HepG2 (cell line): ENCODE data around the gene CABLES2. TPM values are rescaled to one million over a fixed set of nuclear protein-coding genes. Genes with fewer than 3 reads are reported as not detected.

Experiments
- ARID2 ChIP-seq: sonication (generic); formaldehyde crosslinking; IDR thresholded peaks from 2 replicates; pipeline ENCODE4 v1.8.1; 2022; ENCODE audit warnings: mild to moderate bottlenecking, missing genetic modification reagents, borderline replicate concordance
- CEBPB ChIP-seq: IDR thresholded peaks from 2 replicates; pipeline ENCODE4 v1.6.1; 2011; ENCODE audit warnings: low read depth, low read length, improper control_type of control experiment, borderline replicate concordance
- CEBPZ ChIP-seq: IDR thresholded peaks from 2 replicates; pipeline ENCODE4 v1.6.1; 2012; ENCODE audit warnings: low read length, improper control_type of control experiment
- DPF2 ChIP-seq: sonication (generic); formaldehyde crosslinking; IDR thresholded peaks from 2 replicates; pipeline ENCODE4 v1.4.0; 2020; ENCODE audit warnings: mild to moderate bottlenecking, low read depth, missing genetic modification reagents, borderline replicate concordance
- GATAD1 ChIP-seq: IDR thresholded peaks from 2 replicates; pipeline ENCODE4 v1.6.1; 2016; ENCODE audit warnings: missing genetic modification reagents, missing compliant biosample characterization
- HBP1 ChIP-seq: IDR thresholded peaks from 2 replicates; pipeline ENCODE4 v1.6.1; 2016; ENCODE audit warnings: low read depth, control low read depth
- HINFP ChIP-seq: sonication (generic); formaldehyde crosslinking; IDR thresholded peaks from 2 replicates; pipeline ENCODE4 v1.4.0; 2020; ENCODE audit warnings: low read depth, mild to moderate bottlenecking, missing genetic modification reagents
- JDP2 ChIP-seq: sonication (generic); formaldehyde crosslinking; IDR thresholded peaks from 2 replicates; pipeline ENCODE4 v1.8.1; 2022; ENCODE audit warnings: missing genetic modification reagents, borderline replicate concordance
- MEIS2 ChIP-seq: sonication (generic); formaldehyde crosslinking; IDR thresholded peaks from 2 replicates; pipeline ENCODE4 v1.9.0; 2021; ENCODE audit warnings: mild to moderate bottlenecking, missing genetic modification reagents
- MYPOP ChIP-seq: sonication (generic); formaldehyde crosslinking; IDR thresholded peaks from 2 replicates; pipeline ENCODE4 v1.8.1; 2023; ENCODE audit warnings: mild to moderate bottlenecking, moderate library complexity, missing genetic modification reagents
- RAD21 ChIP-seq: fragments of 450-650 bp; formaldehyde crosslinking; IDR thresholded peaks from 2 replicates; pipeline ENCODE4 v1.5.0; 2020; ENCODE audit warnings: mild to moderate bottlenecking
- REXO4 ChIP-seq: sonication (generic); formaldehyde crosslinking; IDR thresholded peaks from 2 replicates; pipeline ENCODE4 v1.8.0; 2022; ENCODE audit warnings: missing genetic modification reagents, mild to moderate bottlenecking, borderline replicate concordance
- SOX13 ChIP-seq, 3 experiments: fragments of 450-650 bp in 1 of 3; sonication (generic) in 1 of 3; formaldehyde crosslinking in 1 of 3; IDR thresholded peaks in 2 of 3; conservative IDR thresholded peaks in 1 of 3; 2 replicates each; pipeline versions ENCODE4 v1.5.0 to v1.6.1; 2016 to 2020; ENCODE audit warnings: antibody characterized with exemption in 1 of 3, mild to moderate bottlenecking in 1 of 3, missing compliant biosample characterization in 1 of 3, missing genetic modification reagents in 1 of 3, moderate library complexity in 1 of 3
- YY1 ChIP-seq: IDR thresholded peaks from 2 replicates; pipeline ENCODE4 v1.6.1; 2011; ENCODE audit warnings: low read length, low read depth, moderate library complexity, mild to moderate bottlenecking; ENCODE audit not compliant: insufficient read depth, insufficient replicate concordance
- ZNF276 ChIP-seq: sonication (generic); formaldehyde crosslinking; IDR thresholded peaks from 2 replicates; pipeline ENCODE4 v1.4.0; 2020; ENCODE audit warnings: mild to moderate bottlenecking, low read depth, missing genetic modification reagents
- polyA plus RNA-seq, 8 experiments: library from polyadenylated mRNA; depleted of rRNA in 3 of 8; stranded (reverse) in 7 of 8; unstranded in 1 of 8; fragments of >200 nt; fragmentation: Illumina TruSeq in 4 of 8; extraction: Trizol in 4 of 8; gene quantifications; 2 replicates each; pipeline versions ENCODE4 v1.2.1 to v1.2.3, GENCODE V29; 2011 to 2016; ENCODE audit warnings: low read depth in 4 of 8, missing spikeins in 1 of 8, mixed read lengths in 1 of 8; ENCODE audit not compliant: insufficient read depth in 1 of 8
- total RNA-seq, 5 experiments: library from RNA; depleted of rRNA; stranded (reverse); fragments of >200 nt; fragmentation: Illumina TruSeq; extraction: Trizol; gene quantifications; 2 replicates each; pipeline ENCODE4 v1.2.3, GENCODE V29; 2016; ENCODE audit warnings: low read depth in 1 of 5

CABLES2 gene
- total and polyA plus RNA-seq, 2 of the 13 experiments (the other 11 are each of a cell fraction or from before 2014, with no cell fraction given): 5.2 to 9.7 TPM

- TF ChIP-seq HBP1 (CRISPR knock-in tag): 0 out of 2 replicates have a peak, but pooled peaks have one; percentile 7
- TF ChIP-seq MEIS2 (CRISPR knock-in tag): no peak; the same call in 1 of the 2 replicates
- no peak for TF ChIP-seq JDP2 (CRISPR knock-in tag)
- 0 out of 2 replicates have a peak, but pooled peaks have one; percentile 3 for TF ChIP-seq MYPOP (CRISPR knock-in tag)
- peak; percentile 82 for TF ChIP-seq YY1
- TF ChIP-seq SOX13 (IDR thresholded peaks at IDR 0.05): no peak
- peak in 1 of 2 experiments; percentile 59; a peak in 1 of 4 replicates for TF ChIP-seq SOX13 (CRISPR knock-in tag; conservative IDR thresholded peaks at IDR 0.05 in 1 of 2, IDR thresholded peaks at IDR 0.05 in 1 of 2)
- TF ChIP-seq ZNF276: 0 out of 2 replicates have a peak, but pooled peaks have one; percentile 39
- no peak for TF ChIP-seq CEBPB
- no peak; the same call in none of the 2 replicates for TF ChIP-seq GATAD1 (CRISPR knock-in tag)
- TF ChIP-seq DPF2 (CRISPR knock-in tag): peak; percentile 79
- peak; percentile 97 for TF ChIP-seq ARID2 (CRISPR knock-in tag)
- 0 out of 2 replicates have a peak, but pooled peaks have one; percentile 45 for TF ChIP-seq RAD21 (CRISPR knock-in tag)
- no peak for TF ChIP-seq HINFP (CRISPR knock-in tag)
- no peak for TF ChIP-seq REXO4 (CRISPR knock-in tag)
- TF ChIP-seq CEBPZ: no peak
These were observed 4.6 kb upstream of the CABLES2 start (continued) for GRCh38 chr20:62411479-62412193.
